LNCAP (cell line): Measurements from ENCODE around the gene UBL4B.

Experiments
- CTCF ChIP-seq: fragments of 450-650 bp; IDR thresholded peaks from 2 replicates; pipeline ENCODE4 v1.5.1; 2017; ENCODE audit warnings: mild to moderate bottlenecking

The UBL4B gene

GRCh38 chr1:110153407-110153950 is 41.2 kb downstream of the UBL4B start:
- TF ChIP-seq CTCF = no peak

- TF ChIP-seq CTCF = no peak
These were observed 43.8 kb downstream of the UBL4B start for GRCh38 chr1:110155878-110156522.

DNA sequence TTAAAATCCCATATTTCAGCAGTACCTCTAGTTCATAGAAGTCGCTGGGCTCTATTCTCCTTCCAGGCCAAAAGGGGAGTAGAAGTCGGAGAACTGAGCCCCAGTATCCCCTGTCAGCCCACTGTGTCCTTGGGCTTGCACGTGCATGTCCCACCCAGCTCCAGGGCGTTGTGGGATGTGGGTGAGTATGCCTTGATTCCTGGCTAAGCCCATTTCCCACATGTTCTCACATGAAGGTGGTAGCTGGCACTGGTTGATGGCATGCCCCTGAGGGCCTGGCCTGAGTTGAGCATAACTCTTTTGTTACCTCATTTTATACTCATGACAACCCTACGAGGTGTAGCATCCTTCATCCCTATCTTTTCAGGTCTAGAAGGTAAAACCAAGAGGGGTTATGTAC is 46.0 kb downstream of the UBL4B start:
- no peak for TF ChIP-seq CTCF

- TF ChIP-seq CTCF = no peak
These were observed 46.9 kb downstream of the UBL4B start for GRCh38 chr1:110159168-110159567.

DNA sequence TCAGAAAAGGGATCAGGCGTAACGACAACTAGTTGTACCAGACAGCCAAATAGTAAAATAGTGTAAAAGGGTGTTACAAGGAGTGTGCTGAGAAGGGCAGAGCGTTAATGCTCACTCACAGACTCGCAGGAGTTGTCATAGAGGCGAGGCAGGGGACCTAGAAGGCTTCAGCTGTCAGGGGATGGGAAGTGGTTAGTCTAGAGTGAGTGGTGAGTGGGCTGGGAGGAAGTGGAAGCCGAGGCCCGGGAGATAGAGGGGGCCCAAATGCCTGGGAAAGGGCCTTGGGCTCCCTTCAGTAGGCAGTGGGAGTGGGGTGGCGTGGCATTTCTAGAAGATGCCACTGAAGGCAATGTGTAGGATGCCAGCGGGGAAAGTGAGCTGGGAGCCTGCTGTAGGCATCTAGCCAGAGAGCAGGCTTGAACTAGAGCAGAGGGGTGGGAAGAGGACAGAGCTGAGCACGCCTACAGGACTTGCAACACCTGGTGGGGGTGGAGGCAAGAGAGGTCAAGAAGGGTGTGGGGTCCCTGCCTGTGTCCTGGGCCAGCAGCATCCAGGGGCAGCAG is 48.4 kb downstream of the UBL4B start:
- TF ChIP-seq CTCF = no peak

GRCh38 chr1:110161165-110161564 is 48.9 kb downstream of the UBL4B start:
- TF ChIP-seq CTCF = no peak

GRCh38 chr1:110161849-110162248 is 49.6 kb downstream of the UBL4B start:
- TF ChIP-seq CTCF = no peak
